GM12878 (cell line): Measurements from ENCODE around the gene CREG2. TPM values are rescaled to one million over a fixed set of nuclear protein-coding genes. Genes with fewer than 3 reads are reported as not detected.
A peak's percentile ranks its signal among the peaks of the same experiment; 100 is the strongest.

Experiments used
- ATAC-seq: fragments of 200-7000 bp; cut with Tn5 transposase; 3 replicates; pipeline ENCODE4 v1.9.1; 2020; ENCODE audit warnings: mild to moderate bottlenecking, moderate library complexity
- BruUV-seq: library from RNA; stranded (reverse); fragments of 400-500 nt; replicated peaks from 2 replicates; lab custom pipeline; 2021; lab: Mats Ljungman, UMichigan
- CTCF ChIA-PET: fragments of 300-600 bp; sonication (Branson Sonifier 250); formaldehyde crosslinking; extraction: SDS; loops from one replicate; lab custom pipeline; 2021; ENCODE audit warnings: inconsistent platforms; lab: Yijun Ruan, JAX
- POLR2A ChIA-PET: fragments of 350-600 bp; formaldehyde crosslinking; extraction: SDS; loops from one replicate; lab custom pipeline; 2021; ENCODE audit warnings: inconsistent platforms; lab: Charles Lee
- RAD21 ChIA-PET: fragments of 300-600 bp; sonication (Branson Sonifier 250); formaldehyde crosslinking; loops from one replicate; lab custom pipeline; 2023; ENCODE audit warnings: antibody characterized with exemption; ENCODE audit not compliant: unreplicated experiment; lab: Charles Lee
- SMC1A ChIA-PET: fragments of 300-600 bp; sonication (Branson Sonifier 250); formaldehyde crosslinking; loops from one replicate; lab custom pipeline; 2023; ENCODE audit not compliant: unreplicated experiment, uncharacterized antibody; lab: Charles Lee
- DNase-seq: peaks from one replicate; pipeline ENCODE4 v3.0.0-alpha.2; 2011; ENCODE audit warnings: low read depth, low spot score
- FAIRE-seq: peaks from 3 replicates; lab custom pipeline; 2011; peaks lifted over from hg19 to GRCh38; lab: Jason Lieb, UNC
- H2AFZ ChIP-seq: 2 replicates; pipeline ENCODE4 v1.6.0; 2011; ENCODE audit warnings: low read depth, low read length, control low read depth; ENCODE audit not compliant: control insufficient read depth
- H3K27ac ChIP-seq: 2 replicates; pipeline ENCODE4 v1.5.1; 2011; ENCODE audit warnings: control low read depth; ENCODE audit not compliant: control insufficient read depth, insufficient read depth
- H3K27me3 ChIP-seq, 2 experiments: replicated peaks in 1 of 2; 2 replicates each; pipeline versions ENCODE4 v1.6.0 to v1.6.1; 2011; ENCODE audit warnings: low read length in 1 of 2; ENCODE audit not compliant: control insufficient read depth in 2 of 2, insufficient read depth in 2 of 2
- H3K36me3 ChIP-seq, 2 experiments: 2 replicates each; pipeline ENCODE4 v1.5.1; 2011; ENCODE audit warnings: low read length in 1 of 2; ENCODE audit not compliant: control insufficient read depth in 2 of 2, insufficient read depth in 2 of 2
- H3K4me1 ChIP-seq: 2 replicates; pipeline ENCODE4 v1.6.1; 2011; ENCODE audit warnings: mild to moderate bottlenecking, low read length, moderate library complexity, mixed read lengths; ENCODE audit not compliant: control insufficient read depth, insufficient read depth
- H3K4me2 ChIP-seq: 2 replicates; pipeline ENCODE4 v1.6.0; 2011; ENCODE audit warnings: control low read depth; ENCODE audit not compliant: control insufficient read depth, insufficient read depth
- H3K4me3 ChIP-seq: fragments of 200-600 bp; sonication (generic); 2 replicates; pipeline ENCODE4 v1.5.1; 2016
- H3K79me2 ChIP-seq: 2 replicates; pipeline ENCODE4 v1.6.0; 2011; ENCODE audit warnings: low read length; ENCODE audit not compliant: control insufficient read depth, insufficient read depth
- H3K9ac ChIP-seq: 2 replicates; pipeline ENCODE4 v1.8.0; 2011; ENCODE audit warnings: low read length, control low read depth, mixed read lengths; ENCODE audit not compliant: control insufficient read depth, insufficient read depth
- H3K9me3 ChIP-seq: replicated peaks from 3 replicates; pipeline ENCODE4 v1.5.1; 2011; ENCODE audit warnings: mild to moderate bottlenecking, low read length; ENCODE audit not compliant: control insufficient read depth, insufficient read depth
- H4K20me1 ChIP-seq: 2 replicates; pipeline ENCODE4 v1.6.0; 2011; ENCODE audit not compliant: control insufficient read depth, insufficient read depth
- ETV6 ChIP-seq, 2 experiments: fragments of 450-650 bp in 1 of 2; IDR thresholded peaks in 1 of 2; conservative IDR thresholded peaks in 1 of 2; 2 replicates each; pipeline ENCODE4 v1.6.1; 2014; ENCODE audit warnings: antibody characterized with exemption in 1 of 2, borderline replicate concordance in 1 of 2, low read depth in 1 of 2, mild to moderate bottlenecking in 1 of 2, moderate library complexity in 1 of 2
- MXI1 ChIP-seq: fragments of 150-350 bp; IDR thresholded peaks from 2 replicates; pipeline ENCODE4 v1.6.1; 2011; ENCODE audit warnings: low read depth, mild to moderate bottlenecking, inconsistent platforms, low read length, improper control_type of control experiment
- RUNX3 ChIP-seq: IDR thresholded peaks from 2 replicates; pipeline ENCODE4 v1.6.1; 2012; ENCODE audit warnings: low read length, inconsistent platforms
- ZNF622 ChIP-seq: fragments of 450-650 bp; IDR thresholded peaks from 2 replicates; pipeline ENCODE4 v1.6.1; 2017; ENCODE audit warnings: mild to moderate bottlenecking, inconsistent platforms
- WGBS: methylation state at CpG from one replicate; pipeline ENCODE4 v1.1.6; 2016; ENCODE audit warnings: low lambda C conversion rate; ENCODE audit not compliant: insufficient replicate concordance, insufficient coverage; ENCODE audit errors: missing lambda C conversion rate; 5-methylcytosine and 5-hydroxymethylcytosine counted together
- in situ Hi-C: fragments of 300-500 bp; cut with MboI; formaldehyde crosslinking; loops from 9 replicates; pipeline ENCODE4 v1.14.3; 2018; ENCODE audit warnings: mixed read lengths
- intact Hi-C: fragments of 100-400 bp; cut with micrococcal nuclease; formaldehyde crosslinking; loops from one replicate; pipeline ENCODE4 v1.14.2; 2022; ENCODE audit not compliant: unreplicated experiment
- polyA plus RNA-seq, 11 experiments: library from polyadenylated mRNA; depleted of rRNA in 4 of 11; unstranded in 6 of 11; stranded (reverse) in 5 of 11; fragments of >200 nt; fragmentation: Nextera tagmentation in 4 of 11; fragmentation: Illumina TruSeq in 1 of 11; extraction: Ambion mirVana in 4 of 11; extraction: Trizol in 1 of 11; gene quantifications; 1 replicate in 1 of 11; 2 replicates in 10 of 11; pipeline versions ENCODE4 v1.2.1 to v1.2.3, GENCODE V29; 2011 to 2016; ENCODE audit warnings: inconsistent platforms in 2 of 11, missing spikeins in 2 of 11, low read depth in 1 of 11
- total RNA-seq, 4 experiments: library from RNA; depleted of rRNA in 3 of 4; stranded (reverse); fragments of >200 nt in 3 of 4; fragmentation: Illumina TruSeq in 1 of 4; extraction: Trizol in 1 of 4; gene quantifications; 2 replicates each; pipeline versions ENCODE4 v1.2.1 to v1.2.3, GENCODE V29; 2013 to 2021
- TF ChIP-seq, protein P1 (sequence below): fragments of 450-650 bp; IDR thresholded peaks from 2 replicates; pipeline ENCODE4 v1.6.1; 2016; ENCODE audit warnings: mild to moderate bottlenecking
- TF ChIP-seq, protein P2 (sequence below): fragments of 450-650 bp; formaldehyde crosslinking; IDR thresholded peaks from 2 replicates; pipeline ENCODE4 v1.4.0; 2022; ENCODE audit warnings: mild to moderate bottlenecking, moderate library complexity

Gene CREG2
- total and polyA plus RNA-seq, 10 of the 15 experiments (the other 5 are each of a cell fraction or from before 2014, with no cell fraction given), result not detected

DNA sequence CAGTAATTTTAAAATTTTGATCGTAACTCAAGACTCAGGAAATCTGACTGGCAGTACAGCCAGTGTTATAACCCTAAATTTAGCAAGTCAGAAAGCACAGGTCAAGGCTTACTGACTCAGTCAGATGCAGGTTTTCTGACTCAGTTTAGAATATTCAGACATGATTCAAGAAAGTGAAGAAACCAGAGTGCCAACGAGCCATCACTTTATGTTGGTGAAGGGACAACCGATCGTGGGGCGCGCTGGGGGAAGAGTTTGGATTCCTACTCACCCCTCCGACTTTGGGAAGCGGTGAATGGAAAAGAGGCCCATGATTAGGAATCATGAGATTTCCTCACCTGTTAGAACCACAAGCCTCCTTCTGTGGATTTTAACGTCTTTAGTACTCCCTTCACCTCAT is 79.8 kb downstream of the CREG2 start:
- in situ Hi-C loops (no loop called here), intact Hi-C loops (loop anchor here (5.0 kb wide), 1 partner anchor 35 kb away; no protein-coding TSS in a partner anchor)
- DNase-seq (no peak), FAIRE-seq (no peak), ATAC-seq (no peak)
- Histone ChIP-seq H3K9me3 (no peaks in the 10 kb centered on the region), H3K4me3 (peak overlapping the region; percentile 71), H3K9ac (peak overlapping the region; percentile 42), H4K20me1 (no peaks in the 10 kb centered on the region), H2AFZ (peak overlapping the region; percentile 47; the same call in 1 of the 2 replicates), H3K79me2 (peaks cover 18% of the 10 kb centered on the region), H3K4me1 (peaks cover 24% of the 10 kb centered on the region), H3K4me2 (peak overlapping the region; percentile 87), H3K27me3 (no peaks in the 10 kb centered on the region), H3K27ac (peak overlapping the region; percentile 41), H3K36me3 (no peaks in the 10 kb centered on the region)
- ChIA-PET SMC1A (interaction anchor here (1.3 to 2.1 kb wide), 2 partner anchors 36 to 54 kb away, joined by 3 to 10 read pairs; partner anchors contain the start of gene CNOT11), RAD21 (interaction anchor here (0.6 kb wide), 1 partner anchor 9 kb away, joined by 4 read pairs; no protein-coding TSS in a partner anchor), CTCF (interaction anchor here (0.9 kb wide), 1 partner anchor 55 kb away, joined by 3 read pairs; the partner anchor contains the start of gene CNOT11), POLR2A (interaction anchor here (1.2 to 1.6 kb wide), 3 partner anchors 36 to 55 kb away, joined by 3 to 6 read pairs (median 5); partner anchors contain the start of gene CNOT11)
- TF ChIP-seq, protein P1, sequence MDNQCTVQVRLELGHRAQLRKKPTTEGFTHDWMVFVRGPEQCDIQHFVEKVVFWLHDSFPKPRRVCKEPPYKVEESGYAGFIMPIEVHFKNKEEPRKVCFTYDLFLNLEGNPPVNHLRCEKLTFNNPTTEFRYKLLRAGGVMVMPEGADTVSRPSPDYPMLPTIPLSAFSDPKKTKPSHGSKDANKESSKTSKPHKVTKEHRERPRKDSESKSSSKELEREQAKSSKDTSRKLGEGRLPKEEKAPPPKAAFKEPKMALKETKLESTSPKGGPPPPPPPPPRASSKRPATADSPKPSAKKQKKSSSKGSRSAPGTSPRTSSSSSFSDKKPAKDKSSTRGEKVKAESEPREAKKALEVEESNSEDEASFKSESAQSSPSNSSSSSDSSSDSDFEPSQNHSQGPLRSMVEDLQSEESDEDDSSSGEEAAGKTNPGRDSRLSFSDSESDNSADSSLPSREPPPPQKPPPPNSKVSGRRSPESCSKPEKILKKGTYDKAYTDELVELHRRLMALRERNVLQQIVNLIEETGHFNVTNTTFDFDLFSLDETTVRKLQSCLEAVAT, result peak; percentile 95
- TF ChIP-seq RUNX3, result peak; percentile 3; the same call in 1 of the 2 replicates
- TF ChIP-seq, protein P2, sequence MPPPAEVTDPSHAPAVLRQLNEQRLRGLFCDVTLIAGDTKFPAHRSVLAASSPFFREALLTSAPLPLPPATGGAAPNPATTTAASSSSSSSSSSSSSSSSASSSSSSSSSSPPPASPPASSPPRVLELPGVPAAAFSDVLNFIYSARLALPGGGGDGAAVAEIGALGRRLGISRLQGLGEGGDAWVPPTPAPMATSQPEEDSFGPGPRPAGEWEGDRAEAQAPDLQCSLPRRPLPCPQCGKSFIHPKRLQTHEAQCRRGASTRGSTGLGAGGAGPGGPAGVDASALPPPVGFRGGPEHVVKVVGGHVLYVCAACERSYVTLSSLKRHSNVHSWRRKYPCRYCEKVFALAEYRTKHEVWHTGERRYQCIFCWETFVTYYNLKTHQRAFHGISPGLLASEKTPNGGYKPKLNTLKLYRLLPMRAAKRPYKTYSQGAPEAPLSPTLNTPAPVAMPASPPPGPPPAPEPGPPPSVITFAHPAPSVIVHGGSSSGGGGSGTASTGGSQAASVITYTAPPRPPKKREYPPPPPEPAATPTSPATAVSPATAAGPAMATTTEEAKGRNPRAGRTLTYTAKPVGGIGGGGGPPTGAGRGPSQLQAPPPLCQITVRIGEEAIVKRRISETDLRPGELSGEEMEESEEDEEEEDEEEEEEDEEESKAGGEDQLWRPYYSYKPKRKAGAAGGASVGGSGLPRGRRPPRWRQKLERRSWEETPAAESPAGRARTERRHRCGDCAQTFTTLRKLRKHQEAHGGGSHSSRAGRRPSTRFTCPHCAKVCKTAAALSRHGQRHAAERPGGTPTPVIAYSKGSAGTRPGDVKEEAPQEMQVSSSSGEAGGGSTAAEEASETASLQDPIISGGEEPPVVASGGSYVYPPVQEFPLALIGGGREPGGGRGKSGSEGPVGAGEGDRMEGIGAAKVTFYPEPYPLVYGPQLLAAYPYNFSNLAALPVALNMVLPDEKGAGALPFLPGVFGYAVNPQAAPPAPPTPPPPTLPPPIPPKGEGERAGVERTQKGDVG (CRISPR knock-in tag), result no peak
- TF ChIP-seq ZNF622, result no peak
- TF ChIP-seq MXI1, result no peak
- TF ChIP-seq ETV6 (conservative IDR thresholded peaks at IDR 0.05 in 1 of 2, IDR thresholded peaks at IDR 0.05 in 1 of 2; ENCODE audit: borderline replicate concordance in 1 of 2, low read depth in 1 of 2), result no peak
- BruUV-seq, result no TSS peak
- 0% methylated on average over 9 of the region's 9 CpGs for WGBS
